ENCODE results near the gene TNF.

DNA sequence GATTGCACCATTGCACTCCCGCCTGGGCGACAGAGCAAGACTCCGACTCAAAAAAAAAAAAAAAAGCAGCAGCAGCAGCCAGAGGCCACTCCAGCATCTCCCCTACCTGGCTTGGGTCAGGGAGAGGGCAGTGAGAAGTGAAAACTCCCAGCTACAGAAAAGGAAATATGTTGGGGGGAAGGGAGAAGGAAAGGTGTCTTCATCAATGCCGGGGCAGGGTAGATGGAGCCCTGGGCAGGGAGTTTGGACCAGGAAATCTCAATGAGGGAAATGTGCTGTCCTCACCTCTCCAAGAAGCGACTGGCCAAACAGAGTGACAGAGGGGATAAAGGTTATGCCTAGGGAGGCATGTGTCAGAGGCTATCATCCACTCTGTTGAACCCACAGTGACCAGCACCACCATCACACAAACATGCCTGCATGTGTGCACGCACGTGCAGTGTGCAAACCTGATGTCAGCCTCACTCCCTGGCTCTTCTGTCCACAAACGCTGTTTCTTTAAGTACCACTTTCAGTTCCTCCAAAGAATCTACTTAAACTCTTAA, 38.8 kb downstream of the TNF start:
- no peak for TF ChIP-seq CTCF (IDR thresholded peaks at IDR 0.05)
- no peak for TF ChIP-seq POLR2A (IDR thresholded peaks at IDR 0.05)

Data from gastroesophageal sphincter (tissue), 3 donors.